Ectodermal cell (in vitro differentiated cells): ENCODE measurements around the gene REG4.

Source experiments
- H3K27ac ChIP-seq: 2 replicates; pipeline ENCODE4 v1.7.0; 2013; ENCODE audit warnings: mild to moderate bottlenecking, low read depth, low read length; ENCODE audit not compliant: insufficient read depth, poor library complexity, severe bottlenecking
- H3K27me3 ChIP-seq: 2 replicates; pipeline ENCODE4 v1.7.0; 2013; ENCODE audit warnings: mild to moderate bottlenecking, low read length; ENCODE audit not compliant: insufficient read depth, control insufficient read depth, poor library complexity, severe bottlenecking
- H3K36me3 ChIP-seq: one replicate; pipeline ENCODE4 v1.7.0; 2013; ENCODE audit warnings: low read length; ENCODE audit not compliant: control insufficient read depth, insufficient read depth
- H3K4me1 ChIP-seq: one replicate; pipeline ENCODE4 v1.7.0; 2013; ENCODE audit warnings: low read length; ENCODE audit not compliant: control insufficient read depth, insufficient read depth
- H3K4me3 ChIP-seq: 2 replicates; pipeline ENCODE4 v1.7.0; 2013; ENCODE audit warnings: low read depth, low read length, control low read depth; ENCODE audit not compliant: insufficient read depth
- H3K9me3 ChIP-seq: 2 replicates; pipeline ENCODE4 v1.7.0; 2013; ENCODE audit warnings: mild to moderate bottlenecking, low read length, moderate library complexity; ENCODE audit not compliant: control insufficient read depth
- WGBS, 2 experiments: methylation state at CpG; one replicate each; pipeline ENCODE4 v1.1.7; 2013; ENCODE audit warnings: missing lambda C conversion rate in 2 of 2; 5-methylcytosine and 5-hydroxymethylcytosine counted together

Gene REG4

GRCh38 chr1:119771770-119772169 lies 39.5 kb downstream of the REG4 start:
- H3K27ac ChIP-seq: no peak overlapping the region
- peaks cover 58% of the 10 kb centered on the region for H3K4me1 ChIP-seq
- no peaks in the 10 kb centered on the region for H3K27me3 ChIP-seq
- 87 to 96% methylated on average over 2 to 3 of the region's 3 CpGs for WGBS, 2 experiments
- H3K4me3 ChIP-seq: no peak overlapping the region
- no peaks in the 10 kb centered on the region for H3K9me3 ChIP-seq
- no peaks in the 10 kb centered on the region for H3K36me3 ChIP-seq

DNA sequence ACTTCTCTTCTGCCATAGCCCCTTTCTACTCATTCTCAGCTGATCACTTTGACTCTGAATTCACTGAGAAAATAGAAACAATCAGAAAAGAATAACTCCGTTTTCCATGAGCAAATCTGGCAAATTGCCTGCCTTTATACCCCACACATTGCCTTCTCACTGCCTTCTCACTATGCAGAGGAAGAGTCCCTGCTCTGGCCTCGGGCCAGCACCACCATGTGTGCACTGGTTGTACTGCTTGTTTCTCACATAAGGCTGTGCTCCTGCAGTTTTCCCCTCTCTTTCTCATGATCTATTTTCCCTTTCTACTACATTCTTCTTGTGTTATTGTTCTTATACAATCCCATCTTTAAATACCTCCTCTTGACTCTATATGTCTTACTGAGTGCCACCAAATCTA lies 40.2 kb downstream of the REG4 start:
- 53 to 60% methylated on average over 2 of the region's 2 CpGs for WGBS, 2 experiments

GRCh38 chr1:119768778-119769177 lies 42.5 kb downstream of the REG4 start, which contains the start of gene HMGCS2:
HMGCS2 (minus strand) TSS chr1:119768905; CDS start chr1:119768844, 61 bp downstream.
- Histone ChIP-seq H3K4me3 (no peak within 1 kb of the TSS), H3K36me3 (no peaks in the 10 kb centered on the region), H3K4me1 (peaks cover 41% of the 10 kb centered on the region), H3K27ac (no peak within 1 kb of the TSS), H3K9me3 (no peaks in the 10 kb centered on the region), H3K27me3 (no peaks in the 10 kb centered on the region)
- WGBS, 2 experiments: 71 to 73% methylated on average over 8 of the region's 8 CpGs

More for the DNA sequence above, 40.2 kb downstream of the REG4 start:
- Histone ChIP-seq H3K27ac (no peak overlapping the region), H3K4me3 (no peak overlapping the region), H3K4me1 (peaks cover 58% of the 10 kb centered on the region), H3K36me3 (no peaks in the 10 kb centered on the region), H3K9me3 (no peaks in the 10 kb centered on the region), H3K27me3 (no peaks in the 10 kb centered on the region)

DNA sequence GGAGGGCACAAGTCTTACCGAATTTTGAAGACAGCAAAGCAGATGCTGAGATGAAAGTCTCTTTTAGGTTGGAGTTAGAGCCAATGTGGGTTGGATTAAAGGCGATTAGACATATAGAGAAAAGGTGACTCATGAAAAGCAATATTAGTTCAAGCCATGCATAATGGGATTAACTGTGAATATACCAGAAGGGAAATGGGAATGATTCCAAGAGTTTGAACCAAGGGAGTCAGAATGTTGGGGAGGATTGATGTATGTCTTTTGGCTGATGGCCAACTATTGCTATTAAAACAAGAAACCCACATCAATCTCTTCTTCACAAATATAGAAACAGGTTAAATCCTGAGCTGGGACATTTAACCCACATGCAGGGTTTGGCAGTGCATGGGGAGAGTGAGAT lies 43.8 kb downstream of the REG4 start:
- H3K4me1 ChIP-seq: peaks cover 28% of the 10 kb centered on the region
- H3K4me3 ChIP-seq: no peak overlapping the region
- H3K36me3 ChIP-seq: no peaks in the 10 kb centered on the region
- 92% methylated on average over 2 of the region's 2 CpGs for WGBS, 2 experiments
- no peaks in the 10 kb centered on the region for H3K9me3 ChIP-seq
- H3K27me3 ChIP-seq: no peaks in the 10 kb centered on the region
- no peak overlapping the region for H3K27ac ChIP-seq

DNA sequence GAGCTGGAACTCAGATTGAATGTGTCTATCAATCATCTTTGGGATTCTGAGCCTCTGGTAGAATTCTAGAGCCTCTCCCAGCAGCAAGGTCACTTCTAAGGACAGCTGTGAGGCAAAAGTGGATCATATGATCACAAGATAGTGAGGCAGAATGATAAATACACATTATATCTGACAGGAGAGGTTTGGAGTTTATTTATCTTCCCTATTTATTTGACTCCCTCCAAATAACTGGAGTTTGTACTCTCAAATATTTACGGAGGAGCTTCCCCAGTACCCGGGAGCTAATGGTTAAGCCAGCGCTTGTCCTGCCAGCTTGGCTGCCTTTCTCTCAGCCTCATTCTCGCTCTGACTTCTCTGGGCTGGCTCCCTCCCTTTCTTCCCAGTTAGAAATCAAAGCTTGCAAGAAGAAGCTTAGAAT lies 44.9 kb downstream of the REG4 start:
- Histone ChIP-seq H3K36me3 (no peaks in the 10 kb centered on the region), H3K27me3 (no peaks in the 10 kb centered on the region), H3K9me3 (no peaks in the 10 kb centered on the region), H3K4me1 (peaks cover 22% of the 10 kb centered on the region), H3K27ac (no peak overlapping the region), H3K4me3 (no peak overlapping the region)
- 87 to 94% methylated on average over 4 of the region's 4 CpGs for WGBS, 2 experiments

- 93 to 96% methylated on average over 6 of the region's 6 CpGs for WGBS, 2 experiments
- no peaks in the 10 kb centered on the region for H3K27me3 ChIP-seq
- no peaks in the 10 kb centered on the region for H3K36me3 ChIP-seq
- H3K4me1 ChIP-seq: peaks cover 11% of the 10 kb centered on the region
- no peak overlapping the region for H3K27ac ChIP-seq
- no peak overlapping the region for H3K4me3 ChIP-seq
- H3K9me3 ChIP-seq: no peaks in the 10 kb centered on the region
Observed at GRCh38 chr1:119764220-119764619, 47.0 kb downstream of the REG4 start.

- Histone ChIP-seq H3K4me3 (no peak overlapping the region), H3K4me1 (no peaks in the 10 kb centered on the region), H3K27me3 (no peaks in the 10 kb centered on the region), H3K36me3 (no peaks in the 10 kb centered on the region), H3K27ac (no peak overlapping the region), H3K9me3 (no peaks in the 10 kb centered on the region)
- WGBS, 2 experiments: 78 to 94% methylated on average over 1 of the region's 1 CpG
Observed at GRCh38 chr1:119762953-119763352, 48.3 kb downstream of the REG4 start.

GRCh38 chr1:119762409-119762808 lies 48.9 kb downstream of the REG4 start:
- 100% methylated on average over 1 of the region's 1 CpG; no CpG with 5 or more reads in 1 of the 2 experiments for WGBS, 2 experiments
- H3K4me3 ChIP-seq: no peak overlapping the region

GRCh38 chr1:119758584-119758983 lies 52.7 kb downstream of the REG4 start:
- Histone ChIP-seq H3K9me3 (no peaks in the 10 kb centered on the region), H3K4me1 (no peaks in the 10 kb centered on the region), H3K4me3 (no peak overlapping the region), H3K27ac (no peak overlapping the region), H3K27me3 (no peaks in the 10 kb centered on the region), H3K36me3 (no peaks in the 10 kb centered on the region)
- 86 to 93% methylated on average over 2 to 3 of the region's 3 CpGs for WGBS, 2 experiments

More at GRCh38 chr1:119762409-119762808, 48.9 kb downstream of the REG4 start:
- H3K36me3 ChIP-seq: no peaks in the 10 kb centered on the region
- no peaks in the 10 kb centered on the region for H3K27me3 ChIP-seq
- no peaks in the 10 kb centered on the region for H3K9me3 ChIP-seq
- no peaks in the 10 kb centered on the region for H3K4me1 ChIP-seq
- H3K27ac ChIP-seq: no peak overlapping the region

DNA sequence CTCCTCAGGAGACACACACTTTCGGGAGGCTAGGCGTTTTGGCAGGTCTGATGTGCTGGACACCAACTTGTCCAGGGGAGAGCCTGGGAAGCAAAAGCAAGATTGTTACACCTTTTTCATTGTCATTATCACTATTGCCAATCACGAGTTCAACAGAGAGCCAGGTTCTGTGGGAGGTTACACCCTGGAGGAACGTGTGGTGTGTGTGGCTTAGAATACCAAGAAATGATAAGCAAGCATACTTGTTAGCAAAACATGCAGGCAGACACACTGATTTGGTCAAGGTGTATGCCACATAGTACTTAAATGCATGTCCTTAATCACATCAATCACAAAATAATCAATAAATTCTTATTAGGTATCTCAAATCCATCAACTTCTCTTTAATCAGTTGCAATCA lies 58.7 kb downstream of the REG4 start:
- no peaks in the 10 kb centered on the region for H3K36me3 ChIP-seq
- H3K4me3 ChIP-seq: no peak overlapping the region
- H3K4me1 ChIP-seq: no peaks in the 10 kb centered on the region
- no peaks in the 10 kb centered on the region for H3K27me3 ChIP-seq
- H3K9me3 ChIP-seq: no peaks in the 10 kb centered on the region
- no peak overlapping the region for H3K27ac ChIP-seq
- WGBS, 2 experiments: 90% methylated on average over 4 of the region's 4 CpGs

GRCh38 chr1:119748040-119748439 lies 63.2 kb downstream of the REG4 start:
- H3K9me3 ChIP-seq: no peaks in the 10 kb centered on the region
- WGBS, 2 experiments: 80 to 85% methylated on average over 3 to 4 of the region's 4 CpGs
- no peak overlapping the region for H3K4me3 ChIP-seq
- H3K27me3 ChIP-seq: no peaks in the 10 kb centered on the region
- H3K4me1 ChIP-seq: peaks cover 13% of the 10 kb centered on the region
- no peak overlapping the region for H3K27ac ChIP-seq
- H3K36me3 ChIP-seq: peaks cover 8% of the 10 kb centered on the region
